Caco-2 (cell line): ENCODE measurements around the gene ERICH2. TPM values are rescaled to one million over a fixed set of nuclear protein-coding genes. Genes with fewer than 3 reads are reported as not detected.

Experiments used
- BruUV-seq: library from RNA; stranded (reverse); fragments of 400-500 nt; replicated peaks from 2 replicates; lab custom pipeline; 2021; lab: Mats Ljungman, UMichigan
- CTCF ChIA-PET: fragments of 300-600 bp; sonication (Branson Sonifier 250); formaldehyde crosslinking; loops from one replicate; lab custom pipeline; 2022; ENCODE audit warnings: antibody characterized with exemption; lab: Charles Lee
- POLR2A ChIA-PET: fragments of 300-600 bp; sonication (Branson Sonifier 250); formaldehyde crosslinking; loops from one replicate; lab custom pipeline; 2022; ENCODE audit warnings: antibody characterized with exemption; lab: Charles Lee
- DNase-seq, 2 experiments: peaks; one replicate each; pipeline versions ENCODE4 v3.0.0 to v3.0.0-alpha.2; 2020 to 2022
- H3K27me3 ChIP-seq: replicated peaks from 2 replicates; pipeline ENCODE4 v1.6.0; 2011; ENCODE audit warnings: low read length; ENCODE audit not compliant: control insufficient read depth, insufficient read depth
- H3K36me3 ChIP-seq: 2 replicates; pipeline ENCODE4 v1.5.1; 2011; ENCODE audit warnings: low read length; ENCODE audit not compliant: control insufficient read depth, insufficient read depth
- H3K4me1 ChIP-seq: fragments of 250-450 bp; sonication (Bioruptor Pico); 2 replicates; pipeline ENCODE4 v1.5.1; 2020; ENCODE audit warnings: mild to moderate bottlenecking
- H3K4me3 ChIP-seq: 2 replicates; pipeline ENCODE4 v1.5.1; 2011; ENCODE audit warnings: low read depth, mild to moderate bottlenecking, control low read depth, low read length
- H3K9me3 ChIP-seq: fragments of 250-450 bp; sonication (Bioruptor Pico); 2 replicates; pipeline ENCODE4 v1.5.1; 2020; ENCODE audit warnings: mild to moderate bottlenecking, moderate library complexity
- H3K27ac Mint-ChIP-seq: one replicate; pipeline ENCODE4 v1.8.0; 2022; ENCODE audit warnings: mixed read lengths; ENCODE audit not compliant: unreplicated experiment
- H3K27me3 Mint-ChIP-seq: one replicate; pipeline ENCODE4 v1.8.0; 2022; ENCODE audit warnings: mixed read lengths; ENCODE audit not compliant: insufficient read depth, unreplicated experiment
- H3K36me3 Mint-ChIP-seq: one replicate; pipeline ENCODE4 v1.8.0; 2022; ENCODE audit warnings: mild to moderate bottlenecking, mixed read lengths; ENCODE audit not compliant: insufficient read depth, unreplicated experiment
- H3K4me1 Mint-ChIP-seq: one replicate; pipeline ENCODE4 v1.8.0; 2022; ENCODE audit warnings: low read depth, mixed read lengths; ENCODE audit not compliant: unreplicated experiment
- H3K4me3 Mint-ChIP-seq: one replicate; pipeline ENCODE4 v1.8.0; 2022; ENCODE audit warnings: mild to moderate bottlenecking, moderate library complexity, mixed read lengths; ENCODE audit not compliant: unreplicated experiment
- H3K9me3 Mint-ChIP-seq: one replicate; pipeline ENCODE4 v1.8.0; 2022; ENCODE audit warnings: mixed read lengths; ENCODE audit not compliant: unreplicated experiment
- CTCF ChIP-seq, 2 experiments: fragments of 200-600 bp in 1 of 2; IDR thresholded peaks; 1 replicate in 1 of 2; 2 replicates in 1 of 2; pipeline versions ENCODE4 v1.5.1 to v1.8.0; 2011 to 2022; ENCODE audit warnings: antibody characterized with exemption in 1 of 2, control low read depth in 1 of 2, inconsistent platforms in 1 of 2, low read depth in 1 of 2, low read length in 1 of 2, mild to moderate bottlenecking in 1 of 2, moderate library complexity in 1 of 2; ENCODE audit not compliant: insufficient read depth in 1 of 2, severe bottlenecking in 1 of 2, unreplicated experiment in 1 of 2
- intact Hi-C: fragments of 100-400 bp; cut with micrococcal nuclease; formaldehyde crosslinking; loops from one replicate; pipeline ENCODE4 v1.10.0; 2022; ENCODE audit not compliant: unreplicated experiment
- total RNA-seq: library from RNA; stranded (reverse); gene quantifications from 2 replicates; pipeline ENCODE4 v1.2.3, GENCODE V29; 2022

Gene ERICH2
- total RNA-seq, 1 experiment from 2014 or later = 3.1 TPM

- no peaks in the 10 kb centered on the region for H3K36me3 ChIP-seq
- Mint-ChIP-seq H3K27ac (peak overlapping the region; percentile 90), H3K4me3 (no peak overlapping the region), H3K27me3 (no peaks in the 10 kb centered on the region), H3K36me3 (peaks cover 17% of the 10 kb centered on the region), H3K9me3 (peaks cover 21% of the 10 kb centered on the region), H3K4me1 (peaks cover 14% of the 10 kb centered on the region)
- peaks cover 4% of the 10 kb centered on the region; the same call in 1 of the 2 replicates for H3K9me3 ChIP-seq
- ChIA-PET CTCF (interaction anchor here (0.7 to 1.4 kb wide), 3 partner anchors 26 to 378 kb away, joined by 3 to 6 read pairs (median 3); partner anchors contain the start of gene ERICH2), POLR2A (interaction anchor here (0.5 to 1.5 kb wide), 4 partner anchors 15 to 31 kb away, joined by 3 to 7 read pairs (median 4); partner anchors contain the start of gene ERICH2)
- no TSS peak for BruUV-seq
- no peak overlapping the region for H3K4me3 ChIP-seq
- H3K27me3 ChIP-seq = no peaks in the 10 kb centered on the region
- H3K4me1 ChIP-seq = peaks cover 17% of the 10 kb centered on the region
- no peak for TF ChIP-seq CTCF (IDR thresholded peaks at IDR 0.05; ENCODE audit: insufficient read depth in 1 of 2, low read depth in 1 of 2, low read length in 1 of 2, severe bottlenecking in 1 of 2, unreplicated experiment in 1 of 2)
- peak; percentile 39 to 55 for DNase-seq
- intact Hi-C loops = loop anchor here (1.0 to 2.0 kb wide), 2 partner anchors 27 to 32 kb away; partner anchors contain the start of gene ERICH2
These were observed 31.1 kb upstream of the ERICH2 start for GRCh38 chr2:170739048-170739447.

- Histone ChIP-seq H3K4me3 (no peak overlapping the region), H3K27me3 (no peaks in the 10 kb centered on the region), H3K36me3 (no peaks in the 10 kb centered on the region), H3K4me1 (peaks cover 19% of the 10 kb centered on the region), H3K9me3 (peaks cover 4% of the 10 kb centered on the region; the same call in 1 of the 2 replicates)
- Mint-ChIP-seq H3K9me3 (peaks cover 21% of the 10 kb centered on the region), H3K27me3 (no peaks in the 10 kb centered on the region), H3K4me3 (no peak overlapping the region), H3K27ac (peak overlapping the region; percentile 90), H3K36me3 (peaks cover 12% of the 10 kb centered on the region), H3K4me1 (peaks cover 14% of the 10 kb centered on the region)
- intact Hi-C loops = loop anchor here (1.0 to 2.0 kb wide), 2 partner anchors 27 to 31 kb away; partner anchors contain the start of gene ERICH2
- BruUV-seq = no TSS peak
- ChIA-PET CTCF (interaction anchor here (0.6 to 1.4 kb wide), 3 partner anchors 23 to 378 kb away, joined by 3 to 6 read pairs (median 3); no protein-coding TSS in a partner anchor), POLR2A (interaction anchor here (0.9 to 1.5 kb wide), 2 partner anchors 24 to 31 kb away, joined by 3 to 7 read pairs; partner anchors contain the start of gene ERICH2)
- DNase-seq = no peak
- no peak for TF ChIP-seq CTCF (IDR thresholded peaks at IDR 0.05; ENCODE audit: insufficient read depth in 1 of 2, low read depth in 1 of 2, low read length in 1 of 2, severe bottlenecking in 1 of 2, unreplicated experiment in 1 of 2)
These were observed 30.6 kb upstream of the ERICH2 start for GRCh38 chr2:170739507-170740046.

GRCh38 chr2:170740660-170741059 is 29.5 kb upstream of the ERICH2 start:
- H3K4me1 Mint-ChIP-seq = peaks cover 14% of the 10 kb centered on the region
- POLR2A ChIA-PET = no interaction called here
- Histone ChIP-seq H3K9me3 (peaks cover 3% of the 10 kb centered on the region; the same call in 1 of the 2 replicates), H3K4me3 (no peak overlapping the region), H3K27me3 (no peaks in the 10 kb centered on the region), H3K4me1 (peaks cover 27% of the 10 kb centered on the region), H3K36me3 (no peaks in the 10 kb centered on the region)
- CTCF ChIA-PET = no interaction called here
- no peaks in the 10 kb centered on the region for H3K27me3 Mint-ChIP-seq
- H3K4me3 Mint-ChIP-seq = no peak overlapping the region
- no peak for TF ChIP-seq CTCF (IDR thresholded peaks at IDR 0.05; ENCODE audit: insufficient read depth in 1 of 2, low read depth in 1 of 2, low read length in 1 of 2, severe bottlenecking in 1 of 2, unreplicated experiment in 1 of 2)
- no peak overlapping the region for H3K27ac Mint-ChIP-seq
- H3K36me3 Mint-ChIP-seq = peaks cover 12% of the 10 kb centered on the region
- intact Hi-C loops = no loop called here
- H3K9me3 Mint-ChIP-seq = peaks cover 20% of the 10 kb centered on the region
- no TSS peak for BruUV-seq
- DNase-seq = no peak
